GM12878 (cell line): ENCODE results near the gene CD209.

Experiments used
- BHLHE40 ChIP-seq, 2 experiments: fragments of 450-650 bp in 1 of 2; IDR thresholded peaks; 2 replicates each; pipeline ENCODE4 v1.6.1; 2011 to 2017; ENCODE audit warnings: low read depth in 2 of 2, borderline replicate concordance in 1 of 2, improper control_type of control experiment in 1 of 2, low read length in 1 of 2, mild to moderate bottlenecking in 1 of 2
- CTCF ChIP-seq, 3 experiments: IDR thresholded peaks in 2 of 3; conservative IDR thresholded peaks in 1 of 3; 2 replicates each; pipeline ENCODE4 v1.5.1; 2011; ENCODE audit warnings: low read depth in 3 of 3, low read length in 3 of 3, mild to moderate bottlenecking in 3 of 3, control low read depth in 2 of 3, moderate library complexity in 2 of 3, inconsistent platforms in 1 of 3, mixed read lengths in 1 of 3; ENCODE audit not compliant: control insufficient read depth in 2 of 3, insufficient read depth in 1 of 3; ENCODE audit errors: extremely low read depth in 1 of 3
- FOXK2 ChIP-seq: fragments of 450-650 bp; IDR thresholded peaks from 2 replicates; pipeline ENCODE4 v1.6.1; 2017; ENCODE audit warnings: mild to moderate bottlenecking, moderate library complexity
- MXI1 ChIP-seq: fragments of 150-350 bp; IDR thresholded peaks from 2 replicates; pipeline ENCODE4 v1.6.1; 2011; ENCODE audit warnings: low read depth, mild to moderate bottlenecking, inconsistent platforms, low read length, improper control_type of control experiment
- RAD21 ChIP-seq: IDR thresholded peaks from 2 replicates; pipeline ENCODE4 v1.6.1; 2011; ENCODE audit warnings: mild to moderate bottlenecking, low read depth, low read length, moderate library complexity; ENCODE audit not compliant: insufficient read depth
- RELB ChIP-seq: fragments of 450-650 bp; IDR thresholded peaks from 2 replicates; pipeline ENCODE4 v1.6.1; 2017; ENCODE audit warnings: low read depth, mild to moderate bottlenecking, moderate library complexity
- REST ChIP-seq: IDR thresholded peaks from 2 replicates; pipeline ENCODE4 v1.6.1; 2012; ENCODE audit warnings: mild to moderate bottlenecking, low read depth, low read length
- SUZ12 ChIP-seq: fragments of 200-600 bp; sonication (generic); IDR thresholded peaks from one replicate; pipeline ENCODE4 v1.6.1; 2018; ENCODE audit warnings: antibody characterized with exemption, mild to moderate bottlenecking; ENCODE audit not compliant: unreplicated experiment
- TAF1 ChIP-seq: IDR thresholded peaks from 2 replicates; pipeline ENCODE4 v1.6.1; 2011; ENCODE audit warnings: mild to moderate bottlenecking, low read depth, low read length, borderline replicate concordance

GRCh38 chr19:7703332-7703731 is 44.0 kb downstream of the CD209 start:
- no peak for TF ChIP-seq MXI1
- no peak for TF ChIP-seq CTCF (IDR thresholded peaks at IDR 0.05 in 2 of 3, conservative IDR thresholded peaks at IDR 0.05 in 1 of 3; ENCODE audit: control insufficient read depth in 2 of 3, extremely low read depth in 1 of 3, insufficient read depth in 1 of 3, low read depth in 3 of 3, low read length in 3 of 3)
- no peak for TF ChIP-seq FOXK2
- TF ChIP-seq SUZ12: no peak
- TF ChIP-seq REST: no peak
- no peak for TF ChIP-seq RAD21
- TF ChIP-seq RELB: no peak
- no peak for TF ChIP-seq TAF1
- TF ChIP-seq BHLHE40 (IDR thresholded peaks at IDR 0.05; ENCODE audit: borderline replicate concordance in 1 of 2, low read depth in 2 of 2, low read length in 1 of 2): no peak
